ENCODE measurements around the gene VWA5B2. TPM values are rescaled to one million over a fixed set of nuclear protein-coding genes. Genes with fewer than 3 reads are reported as not detected.

VWA5B2 gene
- polyA plus RNA-seq (2013) = 0.01 TPM in 2 replicates

GRCh38 chr3:184229394-184230080 is at the start of gene VWA5B2:
Gene VWA5B2 (plus strand): TSS chr3:184229585. CDS start chr3:184230529, 944 bp downstream.
- Histone ChIP-seq H3K4ac (ENCODE audit: low read depth, low read length) (no peak within 1 kb of the TSS), H3K27me3 (ENCODE audit: insufficient read depth, low read length) (peaks cover 51% of the 10 kb centered on the region), H3K4me3 (ENCODE audit: low read depth, low read length) (peak within 1 kb of the TSS; percentile 58), H3K27ac (ENCODE audit: low read depth, low read length) (no peak within 1 kb of the TSS), H3K4me2 (ENCODE audit: low read length) (peak within 1 kb of the TSS; percentile 72), H3K4me1 (ENCODE audit: control insufficient read depth in 1 of 2, insufficient read depth in 2 of 2, low read length in 2 of 2) (peaks cover 6% of the 10 kb centered on the region in 2 experiments), H3K36me3 (ENCODE audit: control insufficient read depth in 1 of 2, insufficient read depth in 2 of 2, low read length in 2 of 2) (no peaks in the 10 kb centered on the region), H2BK12ac (ENCODE audit: low read length) (no peak within 1 kb of the TSS), H4K12ac (ENCODE audit: low read depth, low read length) (no peak within 1 kb of the TSS), H2AK5ac (ENCODE audit: low read length) (no peak within 1 kb of the TSS), H3K14ac (ENCODE audit: low read length) (no peak within 1 kb of the TSS), H3K9ac (ENCODE audit: low read length) (no peak within 1 kb of the TSS), H4K91ac (ENCODE audit: low read depth, low read length) (no peak within 1 kb of the TSS), H3K9me3 (ENCODE audit: insufficient read depth, low read depth, low read length) (peaks cover 2% of the 10 kb centered on the region), H2BK120ac (ENCODE audit: insufficient read depth, low read length, poor library complexity) (no peak within 1 kb of the TSS), H4K8ac (ENCODE audit: low read depth, low read length) (no peak within 1 kb of the TSS), H2BK5ac (ENCODE audit: low read depth, low read length, poor library complexity) (no peak within 1 kb of the TSS), H3K23ac (ENCODE audit: low read length) (no peak within 1 kb of the TSS), H3K79me2 (ENCODE audit: control insufficient read depth, insufficient read depth, low read length, poor library complexity) (no peaks in the 10 kb centered on the region), H3K79me1 (ENCODE audit: low read length) (no peaks in the 10 kb centered on the region), H2AFZ (ENCODE audit: insufficient read depth, low read length, poor library complexity) (peak within 1 kb of the TSS; percentile 37), H3K18ac (ENCODE audit: low read length) (no peak within 1 kb of the TSS)
- no CpG with 5 or more reads among the region's 66 CpGs for WGBS (ENCODE audit: extremely low coverage, insufficient coverage, insufficient read length)
- peak; percentile 33 to 61 for DNase-seq

DNA sequence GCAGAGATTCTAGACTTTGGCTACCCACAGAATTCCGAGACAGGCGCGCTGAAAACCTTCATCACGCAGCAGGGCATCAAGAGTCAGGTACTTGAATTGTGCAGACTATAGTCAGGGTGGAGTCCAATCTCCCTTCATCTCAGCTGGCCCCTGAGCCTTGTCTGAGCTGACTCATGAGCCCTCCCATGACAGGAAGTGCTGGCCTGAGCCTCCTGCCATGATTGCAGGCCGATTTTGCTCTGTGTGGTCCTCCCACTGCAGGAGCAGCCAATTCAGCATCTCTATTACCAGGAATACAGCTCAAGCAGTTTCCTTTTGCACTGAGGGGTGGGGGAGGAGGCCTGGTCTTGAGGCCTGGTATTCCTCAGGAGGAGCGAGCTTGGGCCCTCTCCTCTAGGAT is 49.2 kb upstream of the VWA5B2 start:
- H3K18ac ChIP-seq (ENCODE audit: low read length) = no peak overlapping the region
- H3K36me3 ChIP-seq (ENCODE audit: control insufficient read depth in 1 of 2, insufficient read depth in 2 of 2, low read length in 2 of 2) = peaks cover 71 to 76% of the 10 kb centered on the region in 2 experiments
- H3K14ac ChIP-seq (ENCODE audit: low read length) = no peak overlapping the region

GRCh38 chr3:184181596-184181995 is 47.8 kb upstream of the VWA5B2 start:
- H3K4me2 ChIP-seq (ENCODE audit: low read length) = no peak overlapping the region
- no peak overlapping the region for H3K18ac ChIP-seq (ENCODE audit: low read length)
- no peak overlapping the region for H3K9ac ChIP-seq (ENCODE audit: low read length)
- H2AK5ac ChIP-seq (ENCODE audit: low read length) = no peak overlapping the region
- H3K4me1 ChIP-seq (ENCODE audit: control insufficient read depth in 1 of 2, insufficient read depth in 2 of 2, low read length in 2 of 2) = peaks cover 13 to 17% of the 10 kb centered on the region in 2 experiments
- no peak overlapping the region for H2AFZ ChIP-seq (ENCODE audit: insufficient read depth, low read length, poor library complexity)
- no peak overlapping the region for H3K27ac ChIP-seq (ENCODE audit: low read depth, low read length)
- H4K91ac ChIP-seq (ENCODE audit: low read depth, low read length) = no peak overlapping the region
- no peak overlapping the region for H3K23ac ChIP-seq (ENCODE audit: low read length)
- no peak overlapping the region for H2BK5ac ChIP-seq (ENCODE audit: low read depth, low read length, poor library complexity)
- H4K8ac ChIP-seq (ENCODE audit: low read depth, low read length) = no peak overlapping the region
- no peak for DNase-seq
- H3K14ac ChIP-seq (ENCODE audit: low read length) = no peak overlapping the region
- no peak overlapping the region for H3K4ac ChIP-seq (ENCODE audit: low read depth, low read length)
- no CpG with 5 or more reads among the region's 9 CpGs for WGBS (ENCODE audit: extremely low coverage, insufficient coverage, insufficient read length)
- H3K79me1 ChIP-seq (ENCODE audit: low read length) = peaks cover 20% of the 10 kb centered on the region
- peaks cover 71 to 76% of the 10 kb centered on the region in 2 experiments for H3K36me3 ChIP-seq (ENCODE audit: control insufficient read depth in 1 of 2, insufficient read depth in 2 of 2, low read length in 2 of 2)
- no peak overlapping the region for H2BK12ac ChIP-seq (ENCODE audit: low read length)
- peaks cover 19% of the 10 kb centered on the region for H3K79me2 ChIP-seq (ENCODE audit: control insufficient read depth, insufficient read depth, low read length, poor library complexity)
- peak overlapping the region; percentile 37 for H3K4me3 ChIP-seq (ENCODE audit: low read depth, low read length)
- no peaks in the 10 kb centered on the region for H3K27me3 ChIP-seq (ENCODE audit: insufficient read depth, low read length)
- no peak overlapping the region for H2BK120ac ChIP-seq (ENCODE audit: insufficient read depth, low read length, poor library complexity)
- H4K12ac ChIP-seq (ENCODE audit: low read depth, low read length) = no peak overlapping the region
- H3K9me3 ChIP-seq (ENCODE audit: insufficient read depth, low read depth, low read length) = peaks cover 10% of the 10 kb centered on the region

More for the DNA sequence above, 49.2 kb upstream of the VWA5B2 start:
- no CpG with 5 or more reads among the region's 6 CpGs for WGBS (ENCODE audit: extremely low coverage, insufficient coverage, insufficient read length)
- Histone ChIP-seq H4K91ac (ENCODE audit: low read depth, low read length) (no peak overlapping the region), H3K4ac (ENCODE audit: low read depth, low read length) (no peak overlapping the region), H3K9me3 (ENCODE audit: insufficient read depth, low read depth, low read length) (peaks cover 7% of the 10 kb centered on the region), H3K27ac (ENCODE audit: low read depth, low read length) (no peak overlapping the region), H2BK5ac (ENCODE audit: low read depth, low read length, poor library complexity) (no peak overlapping the region), H3K4me3 (ENCODE audit: low read depth, low read length) (peak overlapping the region; percentile 11), H3K9ac (ENCODE audit: low read length) (no peak overlapping the region), H4K8ac (ENCODE audit: low read depth, low read length) (no peak overlapping the region), H2AK5ac (ENCODE audit: low read length) (no peak overlapping the region), H4K12ac (ENCODE audit: low read depth, low read length) (no peak overlapping the region), H2BK120ac (ENCODE audit: insufficient read depth, low read length, poor library complexity) (no peak overlapping the region), H3K4me2 (ENCODE audit: low read length) (no peak overlapping the region), H3K23ac (ENCODE audit: low read length) (no peak overlapping the region), H3K79me2 (ENCODE audit: control insufficient read depth, insufficient read depth, low read length, poor library complexity) (peaks cover 15% of the 10 kb centered on the region), H2AFZ (ENCODE audit: insufficient read depth, low read length, poor library complexity) (no peak overlapping the region), H3K4me1 (ENCODE audit: control insufficient read depth in 1 of 2, insufficient read depth in 2 of 2, low read length in 2 of 2) (peaks cover 13 to 17% of the 10 kb centered on the region in 2 experiments), H3K79me1 (ENCODE audit: low read length) (peaks cover 16% of the 10 kb centered on the region), H2BK12ac (ENCODE audit: low read length) (no peak overlapping the region), H3K27me3 (ENCODE audit: insufficient read depth, low read length) (no peaks in the 10 kb centered on the region)
- no peak for DNase-seq

DNA sequence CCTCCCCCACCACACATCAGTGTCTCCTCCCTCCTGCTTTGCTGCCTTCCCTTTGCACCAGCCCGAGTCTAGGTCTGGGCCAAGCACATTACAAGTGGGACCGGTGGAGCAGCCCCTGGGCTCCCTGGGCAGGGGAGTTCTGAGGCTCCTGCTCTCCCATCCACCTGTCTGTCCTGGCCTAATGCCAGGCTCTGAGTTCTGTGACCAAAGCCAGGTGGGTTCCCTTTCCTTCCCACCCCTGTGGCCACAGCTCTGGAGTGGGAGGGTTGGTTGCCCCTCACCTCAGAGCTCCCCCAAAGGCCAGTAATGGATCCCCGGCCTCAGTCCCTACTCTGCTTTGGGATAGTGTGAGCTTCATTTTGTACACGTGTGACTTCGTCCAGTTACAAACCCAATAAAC is 45.7 kb upstream of the VWA5B2 start:
- Histone ChIP-seq H3K9me3 (ENCODE audit: insufficient read depth, low read depth, low read length) (peaks cover 9% of the 10 kb centered on the region), H4K8ac (ENCODE audit: low read depth, low read length) (no peak overlapping the region), H3K79me2 (ENCODE audit: control insufficient read depth, insufficient read depth, low read length, poor library complexity) (peaks cover 11% of the 10 kb centered on the region), H2BK5ac (ENCODE audit: low read depth, low read length, poor library complexity) (no peak overlapping the region), H3K18ac (ENCODE audit: low read length) (no peak overlapping the region), H3K79me1 (ENCODE audit: low read length) (peaks cover 10% of the 10 kb centered on the region), H3K14ac (ENCODE audit: low read length) (no peak overlapping the region), H4K12ac (ENCODE audit: low read depth, low read length) (no peak overlapping the region), H3K4me3 (ENCODE audit: low read depth, low read length) (no peak overlapping the region), H4K91ac (ENCODE audit: low read depth, low read length) (no peak overlapping the region), H2BK120ac (ENCODE audit: insufficient read depth, low read length, poor library complexity) (no peak overlapping the region), H3K4me1 (ENCODE audit: control insufficient read depth in 1 of 2, insufficient read depth in 2 of 2, low read length in 2 of 2) (peaks cover 0 to 7% of the 10 kb centered on the region in 2 experiments), H3K4me2 (ENCODE audit: low read length) (no peak overlapping the region), H2BK12ac (ENCODE audit: low read length) (no peak overlapping the region), H3K27ac (ENCODE audit: low read depth, low read length) (no peak overlapping the region), H3K36me3 (ENCODE audit: control insufficient read depth in 1 of 2, insufficient read depth in 2 of 2, low read length in 2 of 2) (peaks cover 60 to 68% of the 10 kb centered on the region in 2 experiments), H3K9ac (ENCODE audit: low read length) (no peak overlapping the region), H3K23ac (ENCODE audit: low read length) (no peak overlapping the region), H3K27me3 (ENCODE audit: insufficient read depth, low read length) (no peaks in the 10 kb centered on the region), H2AFZ (ENCODE audit: insufficient read depth, low read length, poor library complexity) (no peak overlapping the region), H3K4ac (ENCODE audit: low read depth, low read length) (no peak overlapping the region), H2AK5ac (ENCODE audit: low read length) (no peak overlapping the region)
- no peak for DNase-seq
- WGBS (ENCODE audit: extremely low coverage, insufficient coverage, insufficient read length) = no CpG with 5 or more reads among the region's 5 CpGs

Data from trophoblast cell (in vitro differentiated cells and primary cell).